Esophagus muscularis mucosa (tissue), 4 donors: Measurements from ENCODE around the gene C9orf85. TPM values are rescaled to one million over a fixed set of nuclear protein-coding genes. Genes with fewer than 3 reads are reported as not detected.

Experiments
- DNase-seq: peaks from one replicate; pipeline ENCODE4 v3.0.0-alpha.2; 2017; ENCODE audit errors: extremely low spot score
- H3K27ac ChIP-seq, 4 donors: fragments of 200-600 bp; sonication (generic); replicated peaks in 1 of 4; 1 replicate in 3 of 4; 2 replicates in 1 of 4; pipeline ENCODE4 v1.5.1; 2016 to 2019; ENCODE audit warnings: mild to moderate bottlenecking in 1 of 4
- H3K27me3 ChIP-seq, 4 donors: fragments of 200-600 bp; sonication (generic); one replicate each; pipeline versions ENCODE4 v1.5.1 to v1.6.0; 2016 to 2019
- H3K36me3 ChIP-seq, 4 donors: fragments of 200-600 bp; sonication (generic); one replicate each; pipeline ENCODE4 v1.5.1; 2016 to 2019
- H3K4me1 ChIP-seq, 4 donors: fragments of 200-600 bp; sonication (generic); one replicate each; pipeline ENCODE4 v1.5.1; 2016 to 2019
- H3K4me3 ChIP-seq, 4 donors: fragments of 200-600 bp; sonication (generic); 1 replicate in 2 of 4; 2 replicates in 2 of 4; pipeline ENCODE4 v1.5.1; 2016 to 2019; ENCODE audit warnings: mild to moderate bottlenecking in 4 of 4, moderate library complexity in 1 of 4
- H3K9me3 ChIP-seq, 4 donors: fragments of 200-600 bp; sonication (generic); 1 replicate in 3 of 4; 2 replicates in 1 of 4; pipeline ENCODE4 v1.5.1; 2016 to 2019
- EP300 ChIP-seq: sonication (generic); formaldehyde crosslinking; IDR thresholded peaks from one replicate; pipeline ENCODE4 v1.6.1; 2017; ENCODE audit warnings: antibody characterized with exemption
- POLR2A ChIP-seq: fragments of 450-650 bp; IDR thresholded peaks from one replicate; pipeline ENCODE4 v1.6.1; 2017; ENCODE audit warnings: antibody characterized with exemption, moderate library complexity, mild to moderate bottlenecking, low read depth
- POLR2AphosphoS5 ChIP-seq, 2 donors: sonication (generic); formaldehyde crosslinking; IDR thresholded peaks; one replicate each; pipeline ENCODE4 v1.6.1; 2017; ENCODE audit warnings: antibody characterized with exemption in 2 of 2
- WGBS: methylation state at CpG from one replicate; pipeline ENCODE4 v1.1.5; 2018; 5-methylcytosine and 5-hydroxymethylcytosine counted together
- intact Hi-C: fragments of 100-400 bp; cut with DNase I; formaldehyde crosslinking; loops from one replicate; pipeline ENCODE4 v1.15.1; 2023
- total RNA-seq, 4 donors: library from RNA; depleted of rRNA; stranded (reverse); fragments of >200 nt; gene quantifications; one replicate each; pipeline versions ENCODE4 v1.1.0 to v1.2.1, GENCODE V29; 2016
- TF ChIP-seq, protein P1 (sequence below), 3 experiments: fragments of 200-600 bp in 2 of 3; fragments of 450-650 bp in 1 of 3; sonication (generic) in 2 of 3; IDR thresholded peaks; one replicate each; pipeline ENCODE4 v1.5.1; 2017 to 2019; ENCODE audit warnings: antibody characterized with exemption in 3 of 3, mild to moderate bottlenecking in 2 of 3, moderate library complexity in 1 of 3

The C9orf85 gene
- total RNA-seq, 4 donors from 2014 or later, result 5.8 to 12.3 (median 8.5) TPM

DNA sequence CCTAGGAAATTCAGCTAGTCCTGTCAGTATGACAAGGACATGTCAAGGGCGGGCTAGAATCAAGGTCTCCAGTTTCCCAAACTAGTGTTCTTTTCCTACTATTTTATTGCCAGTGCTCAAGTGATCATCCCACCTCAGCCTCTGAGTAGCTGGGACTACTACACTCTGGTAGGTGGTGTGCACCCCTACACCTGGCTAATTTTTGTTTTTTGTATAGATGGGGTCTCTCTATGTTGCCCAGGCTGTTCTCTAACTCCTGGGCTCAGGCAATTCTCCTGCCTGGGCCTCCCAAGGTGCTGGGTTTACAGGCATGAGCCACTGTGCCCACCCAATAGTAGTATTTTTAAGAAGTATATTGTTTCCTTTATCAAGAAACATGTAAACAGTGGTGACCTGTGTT is 54.0 kb downstream of the C9orf85 start:
- no peaks in the 10 kb centered on the region for H3K4me1 ChIP-seq
- DNase-seq, result no peak
- TF ChIP-seq POLR2AphosphoS5 (IDR thresholded peaks at IDR 0.05) (no peak), EP300 (no peak), POLR2A (no peak)
- TF ChIP-seq, protein P1, sequence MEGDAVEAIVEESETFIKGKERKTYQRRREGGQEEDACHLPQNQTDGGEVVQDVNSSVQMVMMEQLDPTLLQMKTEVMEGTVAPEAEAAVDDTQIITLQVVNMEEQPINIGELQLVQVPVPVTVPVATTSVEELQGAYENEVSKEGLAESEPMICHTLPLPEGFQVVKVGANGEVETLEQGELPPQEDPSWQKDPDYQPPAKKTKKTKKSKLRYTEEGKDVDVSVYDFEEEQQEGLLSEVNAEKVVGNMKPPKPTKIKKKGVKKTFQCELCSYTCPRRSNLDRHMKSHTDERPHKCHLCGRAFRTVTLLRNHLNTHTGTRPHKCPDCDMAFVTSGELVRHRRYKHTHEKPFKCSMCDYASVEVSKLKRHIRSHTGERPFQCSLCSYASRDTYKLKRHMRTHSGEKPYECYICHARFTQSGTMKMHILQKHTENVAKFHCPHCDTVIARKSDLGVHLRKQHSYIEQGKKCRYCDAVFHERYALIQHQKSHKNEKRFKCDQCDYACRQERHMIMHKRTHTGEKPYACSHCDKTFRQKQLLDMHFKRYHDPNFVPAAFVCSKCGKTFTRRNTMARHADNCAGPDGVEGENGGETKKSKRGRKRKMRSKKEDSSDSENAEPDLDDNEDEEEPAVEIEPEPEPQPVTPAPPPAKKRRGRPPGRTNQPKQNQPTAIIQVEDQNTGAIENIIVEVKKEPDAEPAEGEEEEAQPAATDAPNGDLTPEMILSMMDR (IDR thresholded peaks at IDR 0.05), result no peak
- H3K4me3 ChIP-seq, result no peak overlapping the region
- H3K36me3 ChIP-seq, result peaks cover 0 to 16% (median 9%) of the 10 kb centered on the region in 4 donors
- H3K27me3 ChIP-seq, result no peaks in the 10 kb centered on the region
- 100% methylated on average over 1 of the region's 1 CpG for WGBS
- intact Hi-C loops, result no loop called here
- peaks cover 0 to 13% (median 4%) of the 10 kb centered on the region in 4 donors for H3K9me3 ChIP-seq
- no peak overlapping the region for H3K27ac ChIP-seq

GRCh38 chr9:71966601-71967000 is 55.2 kb downstream of the C9orf85 start:
- TF ChIP-seq POLR2AphosphoS5 (IDR thresholded peaks at IDR 0.05) (no peak), POLR2A (no peak)
- TF ChIP-seq, protein P1 (IDR thresholded peaks at IDR 0.05), result no peak
- Histone ChIP-seq H3K27me3 (no peaks in the 10 kb centered on the region), H3K36me3 (peaks cover 0 to 15% (median 6%) of the 10 kb centered on the region in 4 donors), H3K27ac (no peak overlapping the region), H3K4me3 (no peak overlapping the region), H3K4me1 (no peaks in the 10 kb centered on the region), H3K9me3 (peaks cover 0 to 13% (median 4%) of the 10 kb centered on the region in 4 donors)
- 78% methylated on average over 5 of the region's 5 CpGs for WGBS
- no peak for DNase-seq
- intact Hi-C loops, result no loop called here

- DNase-seq, result no peak
- H3K4me1 ChIP-seq, result no peaks in the 10 kb centered on the region
- no peak overlapping the region for H3K27ac ChIP-seq
- peaks cover 0 to 23% (median 12%) of the 10 kb centered on the region in 4 donors for H3K36me3 ChIP-seq
- H3K4me3 ChIP-seq, result no peak overlapping the region
- no peaks in the 10 kb centered on the region for H3K27me3 ChIP-seq
- intact Hi-C loops, result no loop called here
- 88% methylated on average over 10 of the region's 10 CpGs for WGBS
- TF ChIP-seq EP300 (no peak), POLR2A (no peak), POLR2AphosphoS5 (IDR thresholded peaks at IDR 0.05) (no peak)
- TF ChIP-seq, protein P1 (IDR thresholded peaks at IDR 0.05), result no peak
- H3K9me3 ChIP-seq, result peaks cover 0 to 13% (median 4%) of the 10 kb centered on the region in 4 donors
Observed at GRCh38 chr9:71968541-71969090, 57.2 kb downstream of the C9orf85 start.

DNA sequence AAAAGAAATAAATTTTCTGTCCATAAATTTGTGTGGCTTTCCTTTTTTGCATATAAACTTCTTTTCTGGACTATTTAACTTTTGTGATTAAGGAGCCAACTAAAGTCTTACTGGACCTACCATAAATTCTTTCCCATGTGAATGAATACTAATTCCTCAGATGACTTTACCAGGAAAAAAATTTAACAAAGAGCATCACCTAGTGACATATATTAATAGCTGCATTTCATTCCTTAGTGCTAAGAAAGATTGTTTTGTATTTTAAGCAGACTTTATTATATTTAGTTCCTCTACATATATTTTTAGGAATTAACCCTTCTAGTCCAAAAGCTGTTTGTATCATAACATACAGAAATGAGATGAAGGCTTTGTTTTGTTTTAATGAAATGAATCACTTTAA is 64.4 kb downstream of the C9orf85 start:
- Histone ChIP-seq H3K36me3 (peaks cover 3 to 17% (median 9%) of the 10 kb centered on the region in 4 donors), H3K27ac (no peak overlapping the region), H3K27me3 (no peaks in the 10 kb centered on the region), H3K9me3 (no peaks in the 10 kb centered on the region), H3K4me1 (no peaks in the 10 kb centered on the region), H3K4me3 (no peak overlapping the region)
- TF ChIP-seq, protein P1 (IDR thresholded peaks at IDR 0.05), result peak in 1 of 3 experiments; percentile 23
- TF ChIP-seq EP300, result no peak
- no peak for DNase-seq
- intact Hi-C loops, result no loop called here

GRCh38 chr9:71977003-71977402 is 65.6 kb downstream of the C9orf85 start:
- Histone ChIP-seq H3K9me3 (no peaks in the 10 kb centered on the region), H3K27ac (no peak overlapping the region), H3K4me1 (peaks cover 0 to 6% (median 0%) of the 10 kb centered on the region in 4 donors), H3K4me3 (no peak overlapping the region), H3K27me3 (no peaks in the 10 kb centered on the region), H3K36me3 (peaks cover 3 to 17% (median 9%) of the 10 kb centered on the region in 4 donors)
- WGBS, result 75% methylated on average over 3 of the region's 3 CpGs
- intact Hi-C loops, result no loop called here
- TF ChIP-seq POLR2AphosphoS5 (IDR thresholded peaks at IDR 0.05) (no peak), POLR2A (no peak), EP300 (no peak)
- TF ChIP-seq, protein P1 (IDR thresholded peaks at IDR 0.05), result no peak
- no peak for DNase-seq
